ENCODE data around the gene FKBP14. TPM values are rescaled to one million over a fixed set of nuclear protein-coding genes. Genes with fewer than 3 reads are reported as not detected.

The FKBP14 gene
- total and polyA plus RNA-seq, 3 donors from 2014 or later = 7.3 to 8.8 (median 7.8) TPM

DNA sequence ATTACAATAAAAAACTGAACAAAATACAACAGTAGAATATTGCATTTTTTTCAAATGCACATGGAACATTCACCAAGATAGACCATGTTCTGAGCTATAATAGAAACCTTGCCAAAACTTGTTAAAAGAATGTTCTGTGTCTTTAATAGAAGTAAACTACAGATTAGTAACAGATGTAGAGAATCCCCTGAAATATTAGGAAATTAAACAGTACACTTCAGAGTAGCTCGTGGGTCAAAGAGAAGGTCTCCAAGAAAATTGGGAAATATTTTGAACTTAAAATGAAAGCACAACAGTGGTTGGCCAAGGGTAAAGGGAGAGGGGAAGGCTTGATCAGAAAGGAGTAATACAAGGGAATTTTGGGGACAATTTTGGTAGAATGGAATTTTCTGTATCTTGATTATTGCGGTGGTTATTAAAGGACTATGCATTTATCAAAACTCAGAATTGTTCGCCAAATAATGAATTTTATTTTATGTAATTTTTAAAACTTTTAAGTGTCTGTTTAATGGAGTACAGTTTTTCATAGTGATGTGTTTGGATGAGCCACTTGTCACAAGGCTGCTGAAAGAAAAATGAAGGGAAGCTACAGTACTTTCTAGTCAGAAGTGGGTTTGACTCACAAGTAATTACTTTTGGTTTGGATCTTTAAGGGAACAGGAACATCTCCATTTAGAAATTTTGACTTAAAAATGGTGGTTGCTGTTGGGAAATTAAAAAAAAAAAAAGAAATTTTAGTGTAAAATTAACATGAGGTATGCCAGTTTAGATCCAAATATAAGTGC, 11.9 kb upstream of the FKBP14 start:
- no peak overlapping the region for H3K4me3 ChIP-seq
- DNase-seq = no peak
- H3K27me3 ChIP-seq = no peaks in the 10 kb centered on the region
- H3K36me3 ChIP-seq (ENCODE audit: low read depth, missing control alignments) = no peaks in the 10 kb centered on the region
- no peak for TF ChIP-seq POLR2A (IDR thresholded peaks at IDR 0.05)
- TF ChIP-seq, protein P1, sequence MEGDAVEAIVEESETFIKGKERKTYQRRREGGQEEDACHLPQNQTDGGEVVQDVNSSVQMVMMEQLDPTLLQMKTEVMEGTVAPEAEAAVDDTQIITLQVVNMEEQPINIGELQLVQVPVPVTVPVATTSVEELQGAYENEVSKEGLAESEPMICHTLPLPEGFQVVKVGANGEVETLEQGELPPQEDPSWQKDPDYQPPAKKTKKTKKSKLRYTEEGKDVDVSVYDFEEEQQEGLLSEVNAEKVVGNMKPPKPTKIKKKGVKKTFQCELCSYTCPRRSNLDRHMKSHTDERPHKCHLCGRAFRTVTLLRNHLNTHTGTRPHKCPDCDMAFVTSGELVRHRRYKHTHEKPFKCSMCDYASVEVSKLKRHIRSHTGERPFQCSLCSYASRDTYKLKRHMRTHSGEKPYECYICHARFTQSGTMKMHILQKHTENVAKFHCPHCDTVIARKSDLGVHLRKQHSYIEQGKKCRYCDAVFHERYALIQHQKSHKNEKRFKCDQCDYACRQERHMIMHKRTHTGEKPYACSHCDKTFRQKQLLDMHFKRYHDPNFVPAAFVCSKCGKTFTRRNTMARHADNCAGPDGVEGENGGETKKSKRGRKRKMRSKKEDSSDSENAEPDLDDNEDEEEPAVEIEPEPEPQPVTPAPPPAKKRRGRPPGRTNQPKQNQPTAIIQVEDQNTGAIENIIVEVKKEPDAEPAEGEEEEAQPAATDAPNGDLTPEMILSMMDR (IDR thresholded peaks at IDR 0.05) = no peak
- H3K9me3 ChIP-seq = no peaks in the 10 kb centered on the region
- intact Hi-C loops (cut with DNase I; ENCODE audit: low total_unique reads) = no loop called here
- H3K27ac ChIP-seq = no peak overlapping the region
- 62 to 76% methylated on average over 3 of the region's 3 CpGs for WGBS, 2 donors
- no peaks in the 10 kb centered on the region for H3K4me1 ChIP-seq

DNA sequence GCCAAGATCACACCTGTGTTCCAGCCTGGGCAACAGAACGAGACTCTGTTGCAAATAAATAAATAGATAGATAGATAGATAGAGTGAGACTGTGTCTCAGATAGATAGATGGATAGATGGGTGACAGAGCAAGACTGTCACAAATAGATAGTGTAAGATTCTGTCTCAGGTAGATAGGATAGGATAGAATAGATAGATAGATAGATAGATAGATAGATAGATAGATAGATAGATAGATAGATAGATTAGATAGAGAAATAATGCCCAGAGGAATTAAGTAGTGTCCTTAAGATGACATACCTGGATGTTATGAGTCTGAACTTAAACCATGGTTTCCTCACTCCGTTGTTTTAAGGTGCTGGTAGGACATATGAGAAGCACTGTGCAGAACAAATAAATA, 9.7 kb upstream of the FKBP14 start:
- 88 to 96% methylated on average over 2 of the region's 2 CpGs for WGBS, 2 donors
- H3K36me3 ChIP-seq (ENCODE audit: low read depth, missing control alignments) = no peaks in the 10 kb centered on the region
- no peaks in the 10 kb centered on the region for H3K4me1 ChIP-seq
- H3K9me3 ChIP-seq = no peaks in the 10 kb centered on the region
- no peak overlapping the region for H3K4me3 ChIP-seq
- intact Hi-C loops (cut with DNase I; ENCODE audit: low total_unique reads) = no loop called here
- DNase-seq = no peak
- H3K27me3 ChIP-seq = no peaks in the 10 kb centered on the region
- TF ChIP-seq, protein P1 (IDR thresholded peaks at IDR 0.05) = no peak
- no peak for TF ChIP-seq POLR2A (IDR thresholded peaks at IDR 0.05)
- no peak overlapping the region for H3K27ac ChIP-seq

DNA sequence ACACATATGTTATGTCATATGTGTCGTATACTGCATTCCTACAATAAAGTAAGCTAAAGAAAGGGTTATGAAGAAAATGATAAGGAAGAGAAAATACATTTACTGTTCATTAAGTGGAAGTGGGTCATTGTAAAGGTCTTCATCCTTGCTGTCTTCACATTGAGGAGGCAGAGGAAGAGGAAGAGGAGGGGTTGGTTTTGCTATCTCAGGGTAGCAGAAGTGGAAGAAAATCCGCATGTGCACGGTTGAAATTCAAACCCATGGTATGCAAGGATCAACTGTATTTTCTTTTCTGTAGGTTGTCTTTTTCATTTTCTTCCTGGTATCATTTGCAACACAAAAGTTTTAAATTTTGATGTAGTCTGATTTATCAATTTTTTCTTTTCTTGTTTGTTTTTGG, 8.0 kb upstream of the FKBP14 start:
- no peak overlapping the region for H3K4me3 ChIP-seq
- H3K27ac ChIP-seq = no peak overlapping the region
- no peaks in the 10 kb centered on the region for H3K9me3 ChIP-seq
- WGBS, 2 donors = 92 to 93% methylated on average over 3 of the region's 3 CpGs
- H3K27me3 ChIP-seq = no peaks in the 10 kb centered on the region
- TF ChIP-seq, protein P1 (IDR thresholded peaks at IDR 0.05) = no peak
- TF ChIP-seq POLR2A (IDR thresholded peaks at IDR 0.05) = no peak
- peaks cover 6% of the 10 kb centered on the region for H3K4me1 ChIP-seq
- no peaks in the 10 kb centered on the region for H3K36me3 ChIP-seq (ENCODE audit: low read depth, missing control alignments)
- intact Hi-C loops (cut with DNase I; ENCODE audit: low total_unique reads) = no loop called here
- no peak for DNase-seq

DNA sequence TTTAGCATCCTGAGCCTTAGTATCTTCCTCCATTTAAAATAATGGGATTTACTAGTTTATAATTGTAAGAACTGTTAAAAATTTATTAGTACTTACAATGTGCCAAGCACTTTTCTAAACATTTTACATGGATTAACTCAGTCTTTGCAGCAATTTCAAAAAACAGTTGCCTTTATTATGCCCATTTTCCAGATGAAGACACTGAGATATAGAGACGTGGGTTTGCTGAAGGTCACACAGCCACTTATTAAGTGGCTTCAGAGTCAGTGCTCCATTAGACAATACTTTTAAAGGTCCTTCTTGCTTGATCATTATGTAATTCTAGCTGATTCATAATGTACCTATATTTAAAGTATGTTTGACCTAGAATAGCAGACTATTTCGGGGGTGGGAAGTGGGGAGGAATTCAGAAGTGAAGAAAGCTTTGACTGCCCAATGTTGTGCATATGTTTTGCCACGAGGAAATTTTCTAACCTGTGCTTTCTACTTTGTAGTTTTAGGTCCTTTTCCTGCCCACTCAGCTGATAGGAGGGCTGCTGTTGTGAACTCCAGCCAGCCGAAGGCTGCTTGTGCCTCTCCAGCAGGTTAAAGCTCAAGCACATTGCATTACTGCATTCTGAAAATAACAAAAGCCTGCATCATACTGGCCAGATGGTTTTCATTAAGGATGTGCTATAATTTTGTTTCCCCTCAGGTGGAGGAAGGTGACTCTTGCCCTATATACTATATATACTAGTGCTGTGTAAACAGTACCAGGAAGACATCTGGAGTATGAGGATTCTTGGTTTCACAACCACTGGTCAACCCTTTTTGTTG, 6.0 kb upstream of the FKBP14 start:
- no peaks in the 10 kb centered on the region for H3K27me3 ChIP-seq
- TF ChIP-seq POLR2A (IDR thresholded peaks at IDR 0.05) = no peak
- TF ChIP-seq, protein P1 (IDR thresholded peaks at IDR 0.05) = no peak
- WGBS, 2 donors = 42 to 51% methylated on average over 4 of the region's 4 CpGs
- intact Hi-C loops (cut with DNase I; ENCODE audit: low total_unique reads) = no loop called here
- peaks cover 8% of the 10 kb centered on the region for H3K4me1 ChIP-seq
- no peaks in the 10 kb centered on the region for H3K36me3 ChIP-seq (ENCODE audit: low read depth, missing control alignments)
- no peak overlapping the region for H3K27ac ChIP-seq
- H3K4me3 ChIP-seq = no peak overlapping the region
- no peaks in the 10 kb centered on the region for H3K9me3 ChIP-seq
- no peak for DNase-seq
